OCI-LY7 (cell line): ENCODE results near the gene HCN1.

Experiments
- CTCF ChIP-seq: fragments of 200-600 bp; sonication (generic); conservative IDR thresholded peaks from 2 replicates; pipeline ENCODE4 v1.5.1; 2014; ENCODE audit warnings: mild to moderate bottlenecking, antibody characterized with exemption, low read length, moderate library complexity, mixed read lengths
- EZH2phosphoT487 ChIP-seq: fragments of 200-600 bp; sonication (generic); IDR thresholded peaks from 2 replicates; pipeline ENCODE4 v1.6.1; 2018; ENCODE audit warnings: low read depth, borderline replicate concordance, mild to moderate bottlenecking, mixed run types, antibody characterized with exemption, low read length, moderate library complexity, mixed read lengths

GRCh38 chr5:45648744-45649143 is 47.4 kb downstream of the HCN1 start:
- TF ChIP-seq EZH2phosphoT487 = no peak
- TF ChIP-seq CTCF = no peak
